Mesenchymal stem cell (in vitro differentiated cells and primary cell): ENCODE data around the gene SNU13.
A peak's percentile ranks its signal among the peaks of the same experiment; 100 is the strongest.

Source experiments
- DNase-seq: peaks from one replicate; pipeline ENCODE4 v3.0.0-alpha.2; 2013
- H2AFZ ChIP-seq: one replicate; pipeline ENCODE4 v1.6.1; 2013; ENCODE audit warnings: low read depth, mild to moderate bottlenecking, control low read depth, inconsistent platforms, low read length, moderate library complexity
- H2AK5ac ChIP-seq: 2 replicates; pipeline ENCODE4 v1.6.1; 2013; ENCODE audit warnings: low read length, moderate library complexity, mild to moderate bottlenecking, inconsistent platforms; ENCODE audit not compliant: severe bottlenecking
- H2BK120ac ChIP-seq: one replicate; pipeline ENCODE4 v1.6.1; 2013; ENCODE audit warnings: low read depth, mild to moderate bottlenecking, inconsistent platforms, low read length, moderate library complexity
- H2BK12ac ChIP-seq, 2 experiments: one replicate each; pipeline ENCODE4 v1.6.1; 2013; ENCODE audit warnings: inconsistent platforms in 2 of 2, low read length in 2 of 2, mild to moderate bottlenecking in 2 of 2, moderate library complexity in 2 of 2, control low read depth in 1 of 2
- H2BK15ac ChIP-seq: one replicate; pipeline ENCODE4 v1.6.1; 2013; ENCODE audit warnings: mild to moderate bottlenecking, low read depth, inconsistent platforms; ENCODE audit not compliant: poor library complexity, severe bottlenecking
- H2BK5ac ChIP-seq: 2 replicates; pipeline ENCODE4 v1.6.1; 2013; ENCODE audit warnings: low read depth, mild to moderate bottlenecking, low read length, control low read depth, inconsistent platforms; ENCODE audit not compliant: poor library complexity, severe bottlenecking
- H3K14ac ChIP-seq, 2 experiments: one replicate each; pipeline ENCODE4 v1.6.1; 2013; ENCODE audit warnings: inconsistent platforms in 2 of 2, low read length in 2 of 2, control low read depth in 1 of 2, mild to moderate bottlenecking in 1 of 2, moderate library complexity in 1 of 2
- H3K18ac ChIP-seq, 2 experiments: one replicate each; pipeline ENCODE4 v1.6.1; 2013; ENCODE audit warnings: inconsistent platforms in 2 of 2, low read length in 2 of 2, control low read depth in 1 of 2, low read depth in 1 of 2, mild to moderate bottlenecking in 1 of 2
- H3K23ac ChIP-seq, 2 experiments: one replicate each; pipeline ENCODE4 v1.6.1; 2013; ENCODE audit warnings: inconsistent platforms in 2 of 2, low read length in 2 of 2, mild to moderate bottlenecking in 2 of 2, moderate library complexity in 2 of 2, control low read depth in 1 of 2
- H3K27ac ChIP-seq: 2 replicates; pipeline ENCODE4 v1.5.1; 2013; ENCODE audit warnings: mild to moderate bottlenecking, moderate library complexity, low read length, control low read depth, inconsistent platforms; ENCODE audit not compliant: poor library complexity, severe bottlenecking
- H3K27me3 ChIP-seq, 2 experiments: 2 replicates each; pipeline versions ENCODE4 v1.6.1 to v1.7.0; 2013; ENCODE audit warnings: low read length in 2 of 2, mild to moderate bottlenecking in 2 of 2, moderate library complexity in 2 of 2, control low read depth in 1 of 2, inconsistent platforms in 1 of 2; ENCODE audit not compliant: control insufficient read depth in 1 of 2, insufficient read depth in 1 of 2
- H3K36me3 ChIP-seq, 2 experiments: 2 replicates each; pipeline versions ENCODE4 v1.6.1 to v1.7.0; 2013; ENCODE audit warnings: low read length in 2 of 2, control low read depth in 1 of 2, inconsistent platforms in 1 of 2, low read depth in 1 of 2, mild to moderate bottlenecking in 1 of 2; ENCODE audit not compliant: insufficient read depth in 2 of 2, control insufficient read depth in 1 of 2
- H3K4ac ChIP-seq, 2 experiments: one replicate each; pipeline ENCODE4 v1.6.1; 2013; ENCODE audit warnings: inconsistent platforms in 2 of 2, low read length in 2 of 2, mild to moderate bottlenecking in 2 of 2, moderate library complexity in 2 of 2, control low read depth in 1 of 2, low read depth in 1 of 2
- H3K4me1 ChIP-seq: 2 replicates; pipeline ENCODE4 v1.6.1; 2013; ENCODE audit warnings: low read depth, low read length, control low read depth; ENCODE audit not compliant: control insufficient read depth, insufficient read depth
- H3K4me2 ChIP-seq: 2 replicates; pipeline ENCODE4 v1.6.1; 2013; ENCODE audit warnings: low read length, mild to moderate bottlenecking, inconsistent platforms; ENCODE audit not compliant: poor library complexity, severe bottlenecking
- H3K4me3 ChIP-seq, 2 experiments: 2 replicates each; pipeline versions ENCODE4 v1.5.1 to v1.7.0; 2013; ENCODE audit warnings: low read length in 2 of 2, mild to moderate bottlenecking in 2 of 2, control low read depth in 1 of 2, low read depth in 1 of 2; ENCODE audit not compliant: insufficient read depth in 1 of 2
- H3K79me1 ChIP-seq: replicated peaks from 2 replicates; pipeline ENCODE4 v1.6.1; 2013; ENCODE audit warnings: mild to moderate bottlenecking, control low read depth, low read length, inconsistent platforms; ENCODE audit not compliant: poor library complexity, severe bottlenecking
- H3K9ac ChIP-seq: 2 replicates; pipeline ENCODE4 v1.7.0; 2013; ENCODE audit warnings: mild to moderate bottlenecking, low read length, moderate library complexity
- H3K9me3 ChIP-seq: 2 replicates; pipeline ENCODE4 v1.7.0; 2013; ENCODE audit warnings: mild to moderate bottlenecking, low read length; ENCODE audit not compliant: control insufficient read depth
- H4K8ac ChIP-seq: one replicate; pipeline ENCODE4 v1.6.1; 2013; ENCODE audit warnings: inconsistent platforms, mild to moderate bottlenecking, low read length, moderate library complexity
- H4K91ac ChIP-seq: one replicate; pipeline ENCODE4 v1.6.1; 2013; ENCODE audit warnings: mild to moderate bottlenecking, low read length, inconsistent platforms
- WGBS: methylation state at CpG from one replicate; pipeline ENCODE4 v1.1.7; 2013; ENCODE audit warnings: mixed read lengths; 5-methylcytosine and 5-hydroxymethylcytosine counted together

SNU13 gene

DNA sequence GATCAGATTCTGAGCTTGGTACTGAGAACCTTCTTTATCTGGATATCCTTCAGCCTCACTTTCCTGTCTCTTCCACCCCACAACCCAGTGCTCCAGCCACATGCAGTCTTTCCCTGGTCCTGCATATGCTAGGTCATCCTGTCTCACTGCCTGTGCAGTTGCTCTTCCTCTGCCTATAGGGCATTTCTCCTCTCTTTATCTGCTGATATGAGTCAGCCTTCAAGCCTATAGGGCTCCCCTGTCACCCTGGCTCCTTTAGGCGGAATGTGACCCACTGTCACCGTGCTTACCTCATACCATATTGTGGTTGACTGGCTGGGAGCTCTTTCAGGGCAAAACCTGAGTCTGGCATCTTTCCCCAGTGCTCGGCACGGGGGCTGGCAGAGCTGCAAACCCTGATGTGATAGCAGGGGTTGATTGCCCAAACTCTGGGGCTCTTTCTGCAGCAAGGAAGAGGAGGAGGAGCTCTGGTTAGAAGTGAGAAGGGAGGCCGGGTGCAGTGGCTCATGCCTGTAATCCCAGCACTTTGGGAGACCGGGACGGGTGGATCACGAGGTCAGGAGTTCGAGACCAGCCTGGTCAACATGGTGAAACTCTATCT is 36.9 kb upstream of the SNU13 start:
- H3K14ac ChIP-seq: peak overlapping the region in 1 of 2 experiments; percentile 92
- H4K8ac ChIP-seq: no peak overlapping the region
- H2BK120ac ChIP-seq: no peak overlapping the region
- no peaks in the 10 kb centered on the region for H3K4me1 ChIP-seq
- DNase-seq: peak; percentile 10
- H2BK15ac ChIP-seq: no peak overlapping the region
- H2AFZ ChIP-seq: peak overlapping the region; percentile 18
- H2BK5ac ChIP-seq: no peak overlapping the region
- H3K23ac ChIP-seq: no peak overlapping the region
- 88% methylated on average over 4 of the region's 9 CpGs for WGBS
- no peak overlapping the region for H3K27ac ChIP-seq
- no peaks in the 10 kb centered on the region for H3K9me3 ChIP-seq
- no peak overlapping the region for H2BK12ac ChIP-seq
- no peak overlapping the region for H3K18ac ChIP-seq
- no peak overlapping the region for H3K4ac ChIP-seq
- H2AK5ac ChIP-seq: no peak overlapping the region
- H3K79me1 ChIP-seq: no peaks in the 10 kb centered on the region
- H3K36me3 ChIP-seq: no peaks in the 10 kb centered on the region
- H3K4me3 ChIP-seq: no peak overlapping the region
- peaks cover 0 to 8% of the 10 kb centered on the region in 2 experiments for H3K27me3 ChIP-seq
- no peak overlapping the region for H3K9ac ChIP-seq
- H3K4me2 ChIP-seq: no peak overlapping the region
- no peak overlapping the region for H4K91ac ChIP-seq

DNA sequence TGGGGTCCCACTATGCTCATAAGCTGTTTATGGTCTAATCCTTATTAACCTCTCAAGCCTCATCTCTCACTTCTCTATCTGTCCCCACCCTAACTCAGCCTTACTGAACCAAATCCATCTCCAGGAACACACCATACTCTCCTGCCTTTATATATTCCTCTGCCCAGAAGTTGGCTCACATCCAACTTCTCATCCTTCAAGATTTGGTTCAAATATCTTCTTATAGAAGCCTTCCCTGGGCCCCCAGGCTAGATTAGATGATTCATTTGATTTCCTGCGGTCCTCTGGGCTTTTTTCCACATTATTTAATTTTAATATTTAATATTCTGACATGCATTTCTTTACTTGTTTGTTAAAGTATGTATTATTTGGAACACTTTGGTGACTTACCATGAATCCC is 33.8 kb upstream of the SNU13 start:
- Histone ChIP-seq H4K91ac (no peak overlapping the region), H2BK120ac (no peak overlapping the region), H3K27ac (no peak overlapping the region), H4K8ac (no peak overlapping the region), H3K9me3 (no peaks in the 10 kb centered on the region), H2BK12ac (no peak overlapping the region), H3K18ac (no peak overlapping the region), H3K14ac (no peak overlapping the region), H2AFZ (no peak overlapping the region), H3K4me1 (no peaks in the 10 kb centered on the region), H3K4ac (no peak overlapping the region), H3K4me3 (no peak overlapping the region), H2BK5ac (no peak overlapping the region), H3K4me2 (no peak overlapping the region), H3K36me3 (no peaks in the 10 kb centered on the region), H3K23ac (no peak overlapping the region), H3K9ac (no peak overlapping the region), H3K79me1 (no peaks in the 10 kb centered on the region), H3K27me3 (peaks cover 0 to 8% of the 10 kb centered on the region in 2 experiments), H2AK5ac (no peak overlapping the region), H2BK15ac (no peak overlapping the region)
- WGBS: no CpG with 5 or more reads among the region's 1 CpG
- DNase-seq: no peak

DNA sequence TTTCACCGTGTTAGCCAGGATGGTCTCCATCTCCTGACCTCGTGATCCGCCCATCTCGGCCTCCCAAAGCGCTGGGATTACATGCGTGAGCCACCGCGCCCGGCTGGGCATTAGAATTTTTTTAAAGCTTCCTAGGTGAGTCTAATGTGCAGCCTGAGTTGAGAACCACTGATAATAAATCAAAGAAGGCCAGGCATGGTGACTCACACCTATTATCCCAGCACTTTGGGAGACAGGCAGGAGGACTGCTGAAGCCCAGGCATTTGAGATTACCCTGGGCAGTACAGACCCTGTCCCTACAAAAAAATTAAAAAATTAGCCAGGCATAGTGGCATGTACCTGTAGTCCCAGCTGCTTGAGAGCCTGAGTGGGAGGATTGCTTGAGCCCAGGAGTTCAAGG is 24.3 kb upstream of the SNU13 start:
- H3K36me3 ChIP-seq: no peaks in the 10 kb centered on the region
- H3K9me3 ChIP-seq: no peaks in the 10 kb centered on the region
- no peak overlapping the region for H2AFZ ChIP-seq
- peaks cover 3 to 14% of the 10 kb centered on the region in 2 experiments for H3K27me3 ChIP-seq
- H3K14ac ChIP-seq: no peak overlapping the region
- no peak overlapping the region for H4K91ac ChIP-seq
- no peak overlapping the region for H3K23ac ChIP-seq
- H2BK120ac ChIP-seq: no peak overlapping the region
- H2AK5ac ChIP-seq: no peak overlapping the region
- H4K8ac ChIP-seq: no peak overlapping the region
- no peaks in the 10 kb centered on the region for H3K79me1 ChIP-seq
- WGBS: 93% methylated on average over 9 of the region's 9 CpGs
- H2BK12ac ChIP-seq: no peak overlapping the region
- no peak for DNase-seq
- no peaks in the 10 kb centered on the region for H3K4me1 ChIP-seq
- no peak overlapping the region for H2BK15ac ChIP-seq
- H3K4ac ChIP-seq: no peak overlapping the region
- no peak overlapping the region for H3K4me2 ChIP-seq
- H3K9ac ChIP-seq: no peak overlapping the region
- H3K27ac ChIP-seq: no peak overlapping the region
- no peak overlapping the region for H2BK5ac ChIP-seq
- no peak overlapping the region for H3K4me3 ChIP-seq
- no peak overlapping the region for H3K18ac ChIP-seq

DNA sequence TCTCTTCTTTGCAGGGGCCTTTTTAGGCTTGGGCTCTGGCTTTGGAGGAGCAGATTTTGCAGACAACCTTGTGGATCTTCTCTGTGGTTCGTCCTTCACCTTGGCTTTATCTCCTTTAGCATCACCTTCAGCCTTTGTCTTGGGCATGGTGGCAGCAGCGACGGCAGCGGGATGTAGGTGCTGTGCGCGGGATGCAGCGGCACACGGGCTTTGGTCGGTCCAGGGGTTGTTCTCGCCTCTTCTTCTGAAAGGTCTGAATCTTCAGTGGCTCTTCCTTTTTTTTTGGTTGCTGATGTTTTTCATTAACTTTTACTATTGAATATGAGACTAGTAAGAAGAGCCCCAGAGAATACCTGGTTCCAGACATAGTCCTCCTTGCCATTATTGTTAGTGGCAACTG is 20.7 kb upstream of the SNU13 start:
- no peak overlapping the region for H4K91ac ChIP-seq
- no peaks in the 10 kb centered on the region for H3K4me1 ChIP-seq
- no peak overlapping the region for H2BK12ac ChIP-seq
- H3K79me1 ChIP-seq: no peaks in the 10 kb centered on the region
- H3K4me3 ChIP-seq: no peak overlapping the region
- H3K18ac ChIP-seq: no peak overlapping the region
- no peak for DNase-seq
- H2BK15ac ChIP-seq: no peak overlapping the region
- H3K36me3 ChIP-seq: no peaks in the 10 kb centered on the region
- H2BK120ac ChIP-seq: no peak overlapping the region
- no peak overlapping the region for H2AFZ ChIP-seq
- peaks cover 8% of the 10 kb centered on the region in 2 experiments for H3K27me3 ChIP-seq
- no peak overlapping the region for H2BK5ac ChIP-seq
- H3K4ac ChIP-seq: no peak overlapping the region
- H3K9me3 ChIP-seq: no peaks in the 10 kb centered on the region
- WGBS: 89% methylated on average over 9 of the region's 10 CpGs
- no peak overlapping the region for H2AK5ac ChIP-seq
- H3K27ac ChIP-seq: no peak overlapping the region
- no peak overlapping the region for H4K8ac ChIP-seq
- no peak overlapping the region for H3K14ac ChIP-seq
- no peak overlapping the region for H3K23ac ChIP-seq
- no peak overlapping the region for H3K4me2 ChIP-seq
- H3K9ac ChIP-seq: no peak overlapping the region
